Measurements from ENCODE around the gene DNAH14. TPM values are rescaled to one million over a fixed set of nuclear protein-coding genes. Genes with fewer than 3 reads are reported as not detected.
"Not testable (repeated sequence)": the region's sequence is repeated elsewhere in the genome, so short reads cannot be mapped to it uniquely, and the experiment has no call there.

Gene DNAH14
- polyA plus RNA-seq, 1 donor (not counting 4 experiments of a cell fraction or from before 2014, with no cell fraction given), result 6.4 TPM

DNA sequence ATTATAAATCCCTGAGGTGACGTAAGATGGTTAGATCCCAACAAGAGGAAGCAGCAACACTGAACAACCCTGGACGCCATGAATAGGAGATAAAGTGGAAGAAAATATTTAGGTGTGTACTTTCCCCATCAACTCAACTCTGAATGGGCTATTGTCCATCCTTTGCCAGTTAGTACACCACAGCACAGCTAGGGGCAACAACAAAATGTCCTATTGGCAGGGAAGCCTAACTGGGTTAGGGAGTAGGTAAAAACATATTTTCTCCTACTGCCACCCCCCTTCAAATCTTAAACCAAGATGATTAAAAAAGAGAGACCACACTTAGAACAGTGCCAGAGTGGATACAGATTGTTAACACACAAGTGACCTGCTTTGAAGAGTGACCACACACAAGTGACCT, 278.3 kb downstream of the DNAH14 start:
- Histone ChIP-seq H3K27me3 (ENCODE audit: control insufficient read depth, extremely low read depth, insufficient read depth, low read length) (no peaks in the 10 kb centered on the region), H3K79me2 (ENCODE audit: control insufficient read depth, insufficient read depth, low read length) (no peaks in the 10 kb centered on the region), H3K9me3 (ENCODE audit: control insufficient read depth, low read depth, low read length) (no peaks in the 10 kb centered on the region), H3K4me2 (ENCODE audit: control insufficient read depth, extremely low read depth, insufficient read depth, low read depth, low read length) (no peak overlapping the region), H2AFZ (ENCODE audit: control insufficient read depth, low read length) (no peak overlapping the region), H3K27ac (ENCODE audit: control insufficient read depth, insufficient read depth, low read length) (no peak overlapping the region), H3K9me1 (ENCODE audit: control insufficient read depth, extremely low read depth, insufficient read depth, low read length) (no peaks in the 10 kb centered on the region), H4K20me1 (ENCODE audit: control insufficient read depth, extremely low read depth, insufficient read depth, low read length) (no peaks in the 10 kb centered on the region), H3K4me3 (ENCODE audit: control insufficient read depth in 2 of 3, extremely low read depth in 1 of 3, insufficient read depth in 2 of 3, low read depth in 1 of 3, low read length in 3 of 3) (no peak overlapping the region), H3K9ac (ENCODE audit: control insufficient read depth, extremely low read depth, insufficient read depth, low read length) (no peak overlapping the region), H3K36me3 (ENCODE audit: control insufficient read depth in 2 of 2, extremely low read depth in 1 of 2, insufficient read depth in 2 of 2, low read length in 2 of 2) (no peaks in the 10 kb centered on the region), H3K4me1 (ENCODE audit: control insufficient read depth, extremely low read depth, insufficient read depth, low read length) (no peaks in the 10 kb centered on the region)
- dilution Hi-C loops (cut with MboI; ENCODE audit: extremely low pct_ligation_motif_present, low sequenced_read_pairs), result no loop called here
- FAIRE-seq, result no peak
- no peak for TF ChIP-seq EZH2 (IDR thresholded peaks at IDR 0.05; ENCODE audit: low read length)
- no peak for TF ChIP-seq CTCF (optimal IDR thresholded peaks at IDR 0.05 in 1 of 3, IDR thresholded peaks at IDR 0.05 in 1 of 3, conservative IDR thresholded peaks at IDR 0.05 in 1 of 3; ENCODE audit: extremely low read depth in 1 of 3, insufficient read depth in 2 of 3, low read length in 3 of 3)
- no peak for DNase-seq (ENCODE audit: low read depth, low spot score)

- no peak for FAIRE-seq
- no peaks in the 10 kb centered on the region for H3K36me3 ChIP-seq (ENCODE audit: control insufficient read depth in 2 of 2, extremely low read depth in 1 of 2, insufficient read depth in 2 of 2, low read length in 2 of 2)
- no peaks in the 10 kb centered on the region for H3K4me1 ChIP-seq (ENCODE audit: control insufficient read depth, extremely low read depth, insufficient read depth, low read length)
Measured at GRCh38 chr1:225209153-225209552, 279.7 kb downstream of the DNAH14 start.

GRCh38 chr1:225210180-225210579, 280.7 kb downstream of the DNAH14 start:
- DNase-seq (ENCODE audit: low read depth, low spot score); H3K9me1 ChIP-seq (ENCODE audit: control insufficient read depth, extremely low read depth, insufficient read depth, low read length); H3K4me1 ChIP-seq (ENCODE audit: control insufficient read depth, extremely low read depth, insufficient read depth, low read length); H3K4me3 ChIP-seq (ENCODE audit: control insufficient read depth in 2 of 3, extremely low read depth in 1 of 3, insufficient read depth in 2 of 3, low read depth in 1 of 3, low read length in 3 of 3); H3K4me2 ChIP-seq (ENCODE audit: control insufficient read depth, extremely low read depth, insufficient read depth, low read depth, low read length); H3K27ac ChIP-seq (ENCODE audit: control insufficient read depth, insufficient read depth, low read length); H3K36me3 ChIP-seq (ENCODE audit: control insufficient read depth in 2 of 2, extremely low read depth in 1 of 2, insufficient read depth in 2 of 2, low read length in 2 of 2); FAIRE-seq; H3K79me2 ChIP-seq (ENCODE audit: control insufficient read depth, insufficient read depth, low read length); H2AFZ ChIP-seq (ENCODE audit: control insufficient read depth, low read length); H3K27me3 ChIP-seq (ENCODE audit: control insufficient read depth, extremely low read depth, insufficient read depth, low read length); H3K9ac ChIP-seq (ENCODE audit: control insufficient read depth, extremely low read depth, insufficient read depth, low read length); H3K9me3 ChIP-seq (ENCODE audit: control insufficient read depth, low read depth, low read length); H4K20me1 ChIP-seq (ENCODE audit: control insufficient read depth, extremely low read depth, insufficient read depth, low read length); dilution Hi-C loops (cut with MboI; ENCODE audit: extremely low pct_ligation_motif_present, low sequenced_read_pairs): not testable (repeated sequence)

More at GRCh38 chr1:225209153-225209552, 279.7 kb downstream of the DNAH14 start:
- no peak overlapping the region for H2AFZ ChIP-seq (ENCODE audit: control insufficient read depth, low read length)
- H3K9me1 ChIP-seq (ENCODE audit: control insufficient read depth, extremely low read depth, insufficient read depth, low read length), result no peaks in the 10 kb centered on the region
- H4K20me1 ChIP-seq (ENCODE audit: control insufficient read depth, extremely low read depth, insufficient read depth, low read length), result no peaks in the 10 kb centered on the region
- no peak for DNase-seq (ENCODE audit: low read depth, low spot score)
- no peaks in the 10 kb centered on the region for H3K27me3 ChIP-seq (ENCODE audit: control insufficient read depth, extremely low read depth, insufficient read depth, low read length)
- H3K9ac ChIP-seq (ENCODE audit: control insufficient read depth, extremely low read depth, insufficient read depth, low read length), result no peak overlapping the region
- H3K79me2 ChIP-seq (ENCODE audit: control insufficient read depth, insufficient read depth, low read length), result no peaks in the 10 kb centered on the region
- dilution Hi-C loops (cut with MboI; ENCODE audit: extremely low pct_ligation_motif_present, low sequenced_read_pairs), result no loop called here
- H3K9me3 ChIP-seq (ENCODE audit: control insufficient read depth, low read depth, low read length), result no peaks in the 10 kb centered on the region
- no peak overlapping the region for H3K27ac ChIP-seq (ENCODE audit: control insufficient read depth, insufficient read depth, low read length)
- no peak overlapping the region for H3K4me3 ChIP-seq (ENCODE audit: control insufficient read depth in 2 of 3, extremely low read depth in 1 of 3, insufficient read depth in 2 of 3, low read depth in 1 of 3, low read length in 3 of 3)
- no peak overlapping the region for H3K4me2 ChIP-seq (ENCODE audit: control insufficient read depth, extremely low read depth, insufficient read depth, low read depth, low read length)
- no peak for TF ChIP-seq EZH2 (IDR thresholded peaks at IDR 0.05; ENCODE audit: low read length)
- TF ChIP-seq CTCF (optimal IDR thresholded peaks at IDR 0.05 in 1 of 3, IDR thresholded peaks at IDR 0.05 in 1 of 3, conservative IDR thresholded peaks at IDR 0.05 in 1 of 3; ENCODE audit: extremely low read depth in 1 of 3, insufficient read depth in 2 of 3, low read length in 3 of 3), result no peak

DNA sequence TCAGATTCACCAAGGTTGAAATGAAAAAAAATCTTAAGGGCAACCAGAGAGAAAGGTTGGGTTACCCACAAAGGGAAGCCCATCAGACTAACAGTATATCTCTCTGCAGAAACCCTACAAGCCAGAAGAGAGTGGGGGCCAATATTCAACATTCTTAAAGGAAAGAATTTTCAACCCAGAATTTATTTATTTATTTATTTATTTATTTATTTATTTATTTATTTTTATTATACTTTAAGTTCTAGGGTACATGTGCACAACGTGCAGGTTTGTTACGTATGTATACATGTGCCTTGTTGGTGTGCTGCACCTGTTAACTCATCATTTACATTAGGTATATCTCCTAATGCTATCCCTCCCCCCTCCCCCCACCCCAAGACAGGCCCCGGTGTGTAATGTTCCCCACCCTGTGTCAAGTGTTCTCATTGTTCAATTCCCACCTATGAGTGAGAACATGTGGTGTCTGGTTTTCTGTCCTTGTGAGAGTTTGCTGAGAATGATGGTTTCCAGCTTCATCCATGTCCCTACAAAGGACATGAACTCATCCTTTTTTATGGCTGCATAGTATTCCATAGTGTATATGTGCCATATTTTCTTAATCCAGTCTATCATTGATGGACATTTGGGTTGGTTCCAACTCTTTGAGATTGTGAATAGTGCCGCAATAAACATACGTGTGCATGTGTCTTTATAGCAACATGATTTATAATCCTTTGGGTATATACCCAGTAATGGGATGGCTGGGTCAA, 282.4 kb downstream of the DNAH14 start:
- H3K4me3 ChIP-seq (ENCODE audit: control insufficient read depth in 2 of 3, extremely low read depth in 1 of 3, insufficient read depth in 2 of 3, low read depth in 1 of 3, low read length in 3 of 3); H4K20me1 ChIP-seq (ENCODE audit: control insufficient read depth, extremely low read depth, insufficient read depth, low read length); H3K9ac ChIP-seq (ENCODE audit: control insufficient read depth, extremely low read depth, insufficient read depth, low read length); H3K27me3 ChIP-seq (ENCODE audit: control insufficient read depth, extremely low read depth, insufficient read depth, low read length); H3K9me1 ChIP-seq (ENCODE audit: control insufficient read depth, extremely low read depth, insufficient read depth, low read length); H3K36me3 ChIP-seq (ENCODE audit: control insufficient read depth in 2 of 2, extremely low read depth in 1 of 2, insufficient read depth in 2 of 2, low read length in 2 of 2); H3K4me2 ChIP-seq (ENCODE audit: control insufficient read depth, extremely low read depth, insufficient read depth, low read depth, low read length); H2AFZ ChIP-seq (ENCODE audit: control insufficient read depth, low read length); H3K79me2 ChIP-seq (ENCODE audit: control insufficient read depth, insufficient read depth, low read length); H3K9me3 ChIP-seq (ENCODE audit: control insufficient read depth, low read depth, low read length); FAIRE-seq; DNase-seq (ENCODE audit: low read depth, low spot score); H3K4me1 ChIP-seq (ENCODE audit: control insufficient read depth, extremely low read depth, insufficient read depth, low read length); H3K27ac ChIP-seq (ENCODE audit: control insufficient read depth, insufficient read depth, low read length); dilution Hi-C loops (cut with MboI; ENCODE audit: extremely low pct_ligation_motif_present, low sequenced_read_pairs): not testable (repeated sequence)
